Daoy (cell line): ENCODE results near the gene IGSF9B. TPM values are rescaled to one million over a fixed set of nuclear protein-coding genes. Genes with fewer than 3 reads are reported as not detected.

Experiments used
- DNase-seq: peaks from one replicate; pipeline ENCODE4 v3.0.0-alpha.2; 2015; ENCODE audit warnings: low read depth
- total RNA-seq: library from RNA; depleted of rRNA; stranded (reverse); fragments of >200 nt; shearing (Covaris generic); gene quantifications from 2 replicates; pipeline ENCODE4 v1.2.3, GENCODE V29; 2014

Gene IGSF9B
- total RNA-seq, 1 experiment from 2014 or later: 1.3 TPM

DNA sequence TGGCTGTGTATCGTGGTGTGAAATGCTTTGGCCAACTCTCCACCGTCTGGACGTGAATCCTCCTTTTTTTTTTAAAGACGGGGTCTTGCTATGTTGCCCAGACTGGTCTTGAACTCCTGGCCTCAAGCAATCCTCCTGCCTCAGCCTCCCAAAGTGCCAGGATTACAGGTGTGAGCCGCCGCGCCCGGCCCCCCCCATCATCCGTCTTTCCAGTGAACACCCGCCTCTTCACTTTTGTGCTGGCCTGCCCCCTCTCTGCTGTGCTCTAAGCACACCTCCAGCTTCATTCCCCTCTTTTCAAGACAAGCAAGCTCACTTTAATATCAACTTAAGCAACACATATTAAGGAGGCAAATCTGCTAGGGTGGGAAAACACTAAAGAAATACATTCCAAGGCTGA, 35.3 kb downstream of the IGSF9B start:
- DNase-seq: no peak

DNA sequence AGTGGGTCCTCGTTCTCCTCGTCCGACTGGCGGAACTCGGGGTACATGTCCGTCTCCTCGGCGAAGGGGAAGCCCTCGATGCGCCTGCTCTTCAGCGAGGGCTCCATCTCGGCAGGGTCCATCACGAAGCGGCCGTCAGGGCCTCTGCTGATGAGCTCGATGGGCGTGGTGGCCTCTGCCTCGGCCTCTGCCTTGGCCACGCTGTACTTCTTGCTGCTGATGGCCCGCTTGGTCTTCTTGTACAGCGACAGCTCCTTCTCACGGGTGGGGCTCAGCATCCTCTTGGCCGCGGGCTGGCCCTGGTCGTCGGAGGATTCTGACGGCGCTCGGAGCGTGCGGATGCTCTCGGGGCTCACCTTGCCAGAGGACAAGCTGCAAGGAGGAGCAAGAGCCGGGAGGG, 35.7 kb downstream of the IGSF9B start:
- DNase-seq: no peak

DNA sequence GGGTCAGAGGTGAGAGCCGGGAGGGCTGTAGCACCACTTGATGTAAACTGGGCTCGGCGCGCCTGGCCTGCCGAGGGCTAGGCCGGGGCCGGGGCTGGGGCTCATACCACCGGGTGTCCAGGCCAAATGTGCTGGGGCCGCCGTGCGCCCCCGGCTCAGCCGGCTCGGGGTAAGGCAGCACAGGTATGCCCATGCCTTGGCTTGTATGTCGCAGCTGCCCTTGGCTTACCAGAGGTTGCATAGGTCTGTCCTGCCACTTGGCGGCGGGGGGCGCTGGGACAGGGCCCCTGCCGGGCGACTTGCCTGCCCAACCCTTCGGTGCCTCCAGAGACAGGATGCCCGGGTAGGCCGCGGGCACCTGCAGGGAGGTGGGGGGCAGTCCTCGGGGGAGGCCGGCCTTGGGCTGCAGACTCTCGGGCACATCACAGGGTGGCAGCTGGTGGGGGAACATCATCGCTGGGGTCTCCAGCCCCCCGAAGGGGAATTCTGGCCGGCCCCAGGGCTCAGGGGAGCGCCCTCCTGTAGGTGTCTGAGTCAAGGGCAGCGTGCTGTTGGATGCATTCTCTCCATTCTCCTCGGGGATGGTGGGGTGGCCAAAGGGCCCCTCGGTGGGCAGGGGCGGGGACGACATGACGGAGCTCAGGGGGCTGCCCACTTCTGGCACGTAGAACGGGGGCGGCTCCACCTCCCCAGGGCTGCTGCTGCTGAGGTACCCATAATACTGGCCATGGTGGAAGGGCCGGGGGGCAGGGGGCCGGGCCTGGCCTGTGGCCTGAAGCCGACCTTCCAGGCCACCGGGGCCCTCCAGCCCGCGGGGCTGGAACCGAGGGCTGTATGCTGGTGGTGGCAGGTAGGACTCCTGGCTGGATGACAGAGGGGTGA, 36.4 kb downstream of the IGSF9B start:
- no peak for DNase-seq

DNA sequence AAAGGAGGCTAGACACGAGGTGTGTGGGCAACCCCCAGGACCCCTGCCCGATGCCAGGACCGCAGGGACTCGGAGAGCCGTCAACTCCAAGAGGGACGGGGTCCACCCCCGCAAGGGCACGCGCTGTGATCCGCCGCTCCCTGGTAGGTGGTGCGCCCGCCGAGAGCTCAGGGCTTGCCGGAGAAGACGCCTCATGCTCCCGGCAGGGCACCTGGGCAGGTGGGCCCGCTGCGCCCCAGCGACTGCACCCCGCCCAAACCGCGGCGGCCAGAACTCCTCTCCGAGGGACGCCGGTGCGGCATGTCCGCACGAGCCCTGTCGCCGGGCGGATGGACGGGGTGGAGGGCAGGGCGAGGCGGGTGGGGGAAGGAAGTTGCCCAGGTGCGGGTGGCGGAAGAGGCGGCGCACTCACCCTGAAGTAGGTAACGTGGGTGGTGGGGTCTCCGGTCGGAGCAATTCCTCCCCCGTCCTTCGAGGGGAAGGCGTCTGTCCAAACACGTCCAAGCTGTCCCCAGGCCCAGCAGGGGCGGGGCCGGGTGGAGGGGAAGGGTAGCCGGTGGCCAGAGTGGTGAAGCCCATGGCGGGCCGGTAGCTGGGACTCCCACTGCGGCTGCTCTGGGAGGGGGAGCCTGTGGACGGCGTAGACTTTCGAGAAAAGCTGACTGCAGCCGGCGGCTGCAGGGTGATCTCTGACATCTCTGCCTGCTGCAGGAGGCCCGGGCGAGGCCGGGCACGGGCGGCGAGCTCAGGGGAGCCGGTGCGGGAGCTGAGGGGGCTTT, 37.2 kb downstream of the IGSF9B start:
- no peak for DNase-seq

DNA sequence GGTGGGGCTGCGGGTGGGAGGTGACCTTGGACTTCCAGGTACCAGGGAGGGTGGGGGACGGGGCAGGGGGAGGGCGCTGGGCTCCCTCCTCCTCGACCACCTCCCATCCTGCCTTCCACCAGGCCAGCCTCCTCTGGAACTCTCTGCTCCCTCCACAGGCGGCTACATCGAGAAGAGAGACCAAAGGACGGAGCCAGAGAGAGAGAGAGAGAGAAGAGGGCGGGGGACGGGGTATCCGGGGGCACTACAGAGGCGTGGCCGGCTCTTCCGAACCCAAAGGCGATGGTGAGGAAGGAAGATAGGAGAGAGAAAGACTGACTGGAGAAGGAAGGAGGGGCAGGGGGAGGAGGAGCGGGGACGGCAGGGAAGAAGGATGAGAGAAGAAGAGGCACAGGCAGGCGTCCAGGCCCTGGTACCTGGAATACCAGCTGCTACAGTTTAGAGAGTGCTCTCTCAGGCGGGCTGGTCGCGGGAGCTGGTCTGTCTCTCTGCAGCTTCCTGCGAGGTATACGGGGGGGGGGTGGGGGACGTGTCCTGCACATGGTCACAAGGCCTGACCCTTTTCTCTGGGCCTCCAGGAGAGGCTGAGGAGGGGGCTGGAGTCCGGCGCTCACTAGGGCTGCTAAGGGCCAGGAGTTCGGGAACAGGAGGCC, 38.0 kb downstream of the IGSF9B start:
- DNase-seq: no peak

DNA sequence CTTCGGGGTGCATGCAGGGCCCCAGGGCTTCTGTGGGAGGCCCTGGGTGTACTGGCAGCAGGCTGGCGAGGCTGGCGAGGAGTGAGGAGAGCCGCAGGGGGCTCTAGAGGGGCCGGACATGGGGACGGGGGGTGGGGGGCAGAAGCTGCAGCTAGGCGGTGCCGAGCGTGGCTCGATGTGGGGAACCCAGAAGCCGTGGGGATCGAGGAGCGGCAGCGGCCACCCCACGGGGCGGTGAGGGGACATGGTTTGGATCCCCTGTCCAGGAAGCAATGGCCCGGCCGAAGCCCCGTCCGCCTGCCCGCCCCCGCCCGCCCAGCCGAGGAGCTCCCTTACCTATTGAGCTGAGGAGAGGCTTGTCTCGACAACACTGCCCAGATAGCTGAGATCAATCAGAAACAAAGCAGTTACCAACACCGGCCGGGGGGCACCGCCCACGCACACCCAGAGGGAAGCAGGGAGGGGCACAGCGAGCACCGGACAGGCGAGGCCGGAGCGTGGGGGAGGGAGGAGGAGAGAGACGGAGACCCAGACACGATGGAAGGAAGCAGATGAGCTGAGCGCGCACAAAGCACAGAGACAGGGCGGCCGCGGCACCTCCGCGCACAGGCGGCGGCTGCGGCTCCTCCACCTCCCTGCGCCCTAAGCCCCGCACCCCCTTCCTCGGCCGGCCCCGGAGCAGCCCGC, 38.7 kb downstream of the IGSF9B start:
- DNase-seq: no peak

DNA sequence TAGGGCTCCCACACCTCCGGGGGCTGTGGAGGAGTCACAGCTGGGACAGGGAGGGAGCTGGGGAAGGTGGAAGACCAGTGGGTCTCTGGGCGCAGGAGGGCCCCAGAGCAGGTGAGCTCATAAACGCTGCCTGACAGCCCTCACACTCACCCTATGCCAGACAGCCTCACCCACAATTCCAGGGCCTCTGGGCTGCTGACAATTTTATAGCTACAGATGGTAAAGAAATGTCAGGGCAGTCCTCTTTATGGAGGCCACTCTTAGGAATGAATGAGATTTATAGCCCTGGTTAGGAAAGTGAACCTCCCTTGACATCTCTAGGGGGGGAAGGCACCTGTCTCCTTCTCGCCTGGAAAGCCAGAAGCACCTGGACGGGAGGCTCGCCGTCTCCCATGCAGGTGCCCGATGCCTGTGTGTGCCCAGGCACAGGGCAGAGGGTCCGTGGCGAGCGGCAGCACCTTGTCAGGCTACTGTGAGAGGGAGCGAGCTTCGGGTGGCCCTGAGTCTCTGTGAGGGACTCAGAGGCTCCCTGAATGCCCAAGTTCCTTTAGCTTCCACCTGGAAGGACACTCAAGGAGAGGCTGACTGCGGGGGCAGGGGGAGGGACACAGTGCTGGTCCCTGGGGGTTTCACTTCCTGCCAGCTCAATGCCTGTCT, 39.9 kb downstream of the IGSF9B start:
- no peak for DNase-seq

DNA sequence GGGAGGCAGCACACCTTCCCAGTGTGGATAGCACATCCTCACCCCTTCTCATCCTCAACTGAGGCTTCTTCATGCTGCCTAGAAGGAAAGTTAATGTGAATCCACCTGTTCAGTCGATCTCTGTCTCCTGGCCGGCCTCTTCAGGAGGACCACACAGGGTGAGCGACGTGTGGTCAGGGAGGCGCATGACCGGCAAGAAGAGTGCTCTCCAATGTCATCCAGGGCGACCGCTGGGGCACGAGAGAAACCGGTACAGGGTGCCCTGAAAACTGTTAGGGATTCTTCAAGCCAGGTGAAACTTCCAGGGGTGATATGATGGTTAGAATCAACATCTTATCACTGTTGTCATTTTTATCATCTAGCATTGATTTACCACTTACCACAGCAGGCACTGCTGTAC, 43.0 kb downstream of the IGSF9B start:
- DNase-seq: no peak

DNA sequence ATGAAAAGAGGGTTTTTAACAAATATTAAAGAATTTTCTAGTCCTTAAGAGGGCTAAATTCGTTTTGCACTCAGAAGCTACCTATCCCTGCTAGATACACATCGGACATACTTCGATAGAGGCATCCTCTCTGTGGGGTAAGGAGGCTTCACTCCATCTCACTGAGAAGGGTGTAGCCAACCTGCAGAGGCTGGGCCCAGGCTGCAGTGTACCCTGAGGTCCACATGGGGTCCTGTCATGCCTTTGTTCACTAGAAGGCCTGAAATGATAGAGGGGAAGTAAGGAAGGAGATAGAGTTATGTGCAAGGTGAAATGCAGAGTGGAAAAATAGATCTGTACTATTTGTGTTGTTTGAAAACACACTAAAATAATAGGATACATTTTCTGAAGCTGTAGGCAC, 45.6 kb downstream of the IGSF9B start:
- DNase-seq: no peak

DNA sequence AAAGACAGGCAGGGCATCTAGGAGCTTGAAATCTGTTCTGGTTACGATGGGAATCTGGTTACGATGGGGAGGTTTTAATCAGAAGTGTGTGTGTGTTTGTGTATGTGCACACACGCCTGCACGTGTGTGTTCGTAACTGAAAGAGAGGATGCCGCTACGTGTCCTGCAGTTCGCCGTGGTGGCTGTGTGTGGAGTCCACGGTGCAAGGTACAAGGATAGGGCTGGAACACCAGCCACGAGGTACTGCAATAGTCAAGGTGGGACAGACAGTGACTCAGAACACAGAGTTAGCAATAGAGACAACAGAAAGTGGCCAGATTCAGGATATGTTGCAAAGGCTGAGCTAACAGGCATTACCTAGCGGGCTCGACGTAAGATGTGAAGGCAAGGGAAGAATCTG, 46.7 kb downstream of the IGSF9B start:
- no peak for DNase-seq

DNA sequence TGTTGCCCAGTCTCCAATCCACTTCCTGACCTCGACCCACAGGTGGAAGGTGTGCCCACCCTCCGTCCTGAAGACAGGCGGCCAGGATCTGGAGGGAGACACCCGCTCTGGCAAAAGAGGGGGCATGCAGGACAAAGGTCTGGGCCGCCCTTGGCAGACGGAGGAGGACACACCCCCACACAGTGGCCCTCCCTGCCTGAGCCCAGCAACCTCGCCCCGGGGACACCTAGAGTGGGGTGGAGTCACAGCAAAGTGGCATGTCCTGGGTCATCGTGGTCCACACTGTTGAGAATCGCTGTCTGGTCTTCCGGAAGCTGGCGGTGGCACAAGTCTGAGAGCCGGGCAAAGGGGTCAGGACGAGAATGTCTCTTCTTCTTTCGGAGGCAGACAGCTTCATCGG, 47.9 kb downstream of the IGSF9B start:
- no peak for DNase-seq

DNA sequence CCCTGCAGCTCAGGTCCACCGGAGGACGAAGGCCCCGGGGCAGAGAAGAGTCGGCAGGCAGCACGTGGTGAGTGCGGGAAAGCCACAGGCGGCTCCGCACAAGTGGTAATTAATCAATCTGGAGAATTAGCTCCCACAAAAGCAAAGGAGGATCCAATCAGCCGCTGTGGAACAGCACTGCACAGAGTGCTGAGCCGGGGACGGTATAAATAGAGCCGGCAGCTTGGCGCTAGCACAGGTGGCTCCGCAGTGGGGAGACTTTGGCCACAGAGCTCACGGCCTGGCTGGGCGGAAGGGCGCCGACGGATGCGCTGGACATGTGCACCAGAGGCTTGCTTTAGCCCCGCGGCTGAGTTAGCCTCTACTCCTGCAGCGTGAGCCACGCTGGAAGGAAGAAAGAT, 48.9 kb downstream of the IGSF9B start:
- no peak for DNase-seq

DNA sequence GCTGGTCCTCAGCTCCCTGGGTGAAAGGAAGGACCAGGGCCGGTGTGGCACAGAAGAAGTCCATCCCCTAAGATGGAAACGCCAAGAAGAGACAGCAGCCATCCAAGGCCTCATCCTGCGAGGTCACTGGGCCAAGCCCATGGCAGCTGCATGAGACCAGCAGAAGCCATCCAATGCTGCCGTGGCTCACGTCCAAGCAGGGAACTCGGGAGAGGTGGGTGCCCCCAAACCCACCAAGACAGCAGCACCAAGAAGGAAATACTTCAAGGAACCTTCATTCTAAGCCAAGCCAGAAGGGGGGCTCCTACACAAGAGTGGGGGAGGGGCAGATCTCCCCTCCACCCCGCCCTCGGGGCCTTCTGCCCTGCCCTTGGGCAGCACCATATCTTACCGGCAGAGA, 49.6 kb downstream of the IGSF9B start:
- no peak for DNase-seq

DNA sequence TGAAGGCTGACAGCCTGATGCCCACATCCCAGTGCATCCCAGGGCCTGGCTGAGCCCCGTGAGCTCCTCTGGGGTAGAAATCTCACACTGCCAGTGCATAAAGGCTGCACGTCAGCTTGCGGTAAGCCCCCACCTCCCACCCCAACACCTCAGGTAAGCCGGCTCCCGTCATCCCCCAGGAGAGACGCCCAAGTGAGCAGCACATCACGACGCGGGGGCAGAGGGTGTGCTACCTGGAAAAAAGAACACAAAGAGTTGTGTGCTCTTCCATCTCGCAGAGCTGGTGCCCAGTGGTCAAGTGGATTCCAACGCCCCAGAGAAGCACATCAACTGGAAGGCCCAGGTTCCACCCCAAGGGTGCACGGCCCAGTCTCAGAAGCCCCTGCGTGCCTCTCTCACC, 50.0 kb downstream of the IGSF9B start:
- no peak for DNase-seq

DNA sequence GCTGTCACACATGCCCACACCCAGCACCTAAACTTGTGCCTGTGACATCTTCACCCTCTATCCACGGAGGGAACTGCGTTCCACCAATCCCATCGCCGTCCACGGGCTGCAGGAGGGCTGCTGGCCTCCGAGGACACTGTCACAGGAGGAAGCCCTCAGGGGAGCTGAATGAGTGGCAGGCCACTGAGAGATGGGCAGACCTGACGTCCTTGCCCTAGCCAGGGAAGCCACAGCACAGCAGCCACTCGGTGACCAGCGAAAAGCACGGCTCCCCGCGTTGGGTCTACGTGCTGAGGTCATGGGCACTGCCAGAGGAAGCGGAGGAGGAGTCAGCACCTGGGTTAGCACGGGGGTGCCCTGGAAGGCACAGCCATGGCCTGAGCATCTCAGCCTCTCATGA, 50.5 kb downstream of the IGSF9B start:
- DNase-seq: no peak

DNA sequence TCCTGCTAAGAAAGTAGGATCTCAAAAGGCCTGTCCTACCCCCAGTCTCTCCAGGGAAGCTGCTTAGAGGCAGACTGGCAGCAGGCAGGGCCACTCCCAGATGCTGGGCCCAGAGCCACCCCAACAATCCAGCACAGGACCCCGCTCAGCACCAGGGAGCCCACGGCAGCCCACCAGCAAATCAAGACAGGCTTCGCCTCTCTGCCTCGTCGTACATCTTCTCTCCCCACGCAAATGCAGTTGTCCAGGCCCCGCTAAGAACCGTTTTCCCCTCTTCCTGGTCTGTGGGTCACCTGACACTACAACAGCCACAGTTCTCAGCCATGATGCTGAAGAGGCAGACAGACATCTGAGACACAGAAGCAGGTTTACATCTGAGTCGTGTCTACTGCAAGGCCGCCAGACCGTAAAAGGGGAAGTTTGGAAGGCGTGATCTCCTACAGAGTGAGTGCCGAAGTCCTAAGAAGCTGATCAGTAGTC, 51.1 kb downstream of the IGSF9B start:
- no peak for DNase-seq

DNA sequence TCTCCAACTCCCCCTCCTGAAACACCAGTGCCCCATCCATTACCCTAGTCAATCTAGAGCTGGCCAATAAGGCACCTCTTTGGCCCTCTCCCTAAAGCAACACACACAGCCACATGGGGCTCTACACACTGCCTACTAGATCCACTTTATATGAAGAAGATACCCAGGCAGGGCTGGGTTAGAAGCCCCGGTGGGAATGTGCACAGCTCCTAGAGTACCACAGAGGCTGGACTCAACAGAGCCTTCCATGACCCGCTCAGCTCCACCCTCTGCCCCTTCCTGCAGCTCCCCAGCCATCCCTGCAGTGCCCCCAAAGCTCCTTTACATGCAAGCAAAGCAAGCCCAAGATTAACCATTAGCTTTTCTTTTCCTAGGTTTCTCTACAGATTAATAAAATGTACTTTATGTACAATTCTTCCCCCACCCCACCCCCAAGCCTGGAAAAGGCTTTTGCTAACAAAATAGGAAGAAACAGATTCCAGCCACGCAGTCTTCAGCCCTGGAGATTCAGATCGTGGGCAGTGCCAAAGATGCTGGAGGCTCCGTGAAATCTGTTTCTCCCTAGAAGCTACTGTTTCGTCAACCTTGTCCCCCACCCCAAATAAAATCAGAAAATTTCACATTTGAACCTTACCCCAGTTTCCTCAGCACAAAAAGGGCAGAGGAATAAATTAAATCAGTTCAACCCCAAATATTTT, 51.8 kb downstream of the IGSF9B start:
- DNase-seq: no peak

DNA sequence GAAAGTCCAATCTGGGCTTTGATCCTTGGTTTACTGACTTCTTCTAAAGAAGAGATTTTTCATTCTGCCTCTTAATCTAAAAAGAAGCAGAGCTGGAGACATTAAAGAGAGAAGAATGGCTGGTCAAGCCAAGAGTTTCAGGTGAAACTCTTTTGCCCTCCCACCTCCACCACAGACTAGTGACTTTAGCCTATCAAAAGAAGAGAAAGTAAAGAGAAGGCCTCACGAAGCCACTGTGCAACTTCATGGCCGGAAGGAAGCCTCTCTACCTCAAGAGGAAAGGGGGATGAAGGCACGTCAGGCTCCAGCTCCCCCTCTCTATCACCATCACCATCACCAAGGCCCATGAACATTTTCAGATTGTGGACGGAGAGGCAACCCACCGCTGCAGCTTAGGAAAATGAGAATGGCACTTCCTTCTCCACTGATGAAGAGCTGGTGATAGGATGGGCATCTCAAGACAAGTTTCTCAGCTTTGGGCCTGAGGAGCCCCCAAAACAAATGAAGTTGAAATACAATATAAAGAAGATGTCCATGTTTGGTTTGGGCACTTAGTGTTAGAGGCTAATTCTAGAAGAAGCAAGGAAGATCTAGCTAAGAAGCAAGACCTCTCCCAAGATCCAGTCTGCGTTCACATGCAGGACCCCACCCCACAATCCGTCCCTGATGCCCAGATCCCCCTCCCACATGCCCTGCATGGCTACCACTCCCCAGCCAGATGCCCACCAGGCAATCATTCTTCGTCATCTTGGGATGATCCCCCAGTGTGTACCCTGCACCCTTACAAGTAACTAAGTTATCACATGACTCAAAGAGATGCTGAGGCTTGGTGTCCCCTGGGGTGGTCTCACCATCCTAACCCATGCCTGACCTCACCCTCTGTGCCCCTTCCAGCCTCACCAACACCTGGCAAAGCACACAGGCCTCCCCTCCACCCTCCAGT, 52.6 kb downstream of the IGSF9B start:
- no peak for DNase-seq

DNA sequence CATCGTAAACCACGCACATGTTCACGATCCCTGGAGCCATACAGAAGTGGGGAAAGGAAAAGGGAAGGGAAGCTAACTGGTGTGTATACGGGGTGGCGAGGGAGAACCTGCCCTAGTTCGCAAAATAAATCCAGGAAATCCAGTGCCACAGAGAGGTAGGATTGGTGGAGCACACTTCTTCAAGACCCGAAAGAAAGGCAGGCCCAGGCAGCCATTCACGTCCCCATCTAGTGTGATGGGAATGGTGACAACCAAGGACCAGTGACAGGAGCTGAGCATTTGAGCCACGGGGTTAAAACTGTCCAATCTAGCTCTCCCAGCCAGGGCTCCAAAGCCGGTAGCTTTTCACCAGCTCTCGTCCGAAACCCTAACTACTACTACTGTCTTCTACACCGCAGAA, 53.7 kb downstream of the IGSF9B start:
- DNase-seq: no peak

DNA sequence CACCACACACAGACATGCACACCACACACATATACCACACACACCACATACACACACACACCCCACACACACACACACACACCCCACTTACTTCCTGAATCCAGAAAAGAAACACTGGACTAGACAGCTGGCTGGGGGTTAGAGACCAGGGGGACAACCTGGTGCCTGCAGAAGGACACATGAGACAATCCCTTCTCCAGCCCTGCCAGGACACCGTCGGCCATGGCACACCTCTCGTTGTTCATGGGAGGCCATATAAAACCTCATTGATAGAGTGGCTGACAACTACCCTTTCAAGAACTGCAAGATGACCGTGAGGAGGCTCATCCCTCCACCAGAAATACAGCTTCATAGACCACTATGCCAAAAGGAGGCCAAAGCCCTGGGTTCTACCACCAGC, 54.3 kb downstream of the IGSF9B start:
- no peak for DNase-seq
